HG03575 (cell line): ENCODE measurements around the gene CD209.
"Not testable (repeated sequence)": the region's sequence is repeated elsewhere in the genome, so short reads cannot be mapped to it uniquely, and the experiment has no call there.

ENCODE experiments used
- ATAC-seq: cut with Tn5 transposase; IDR thresholded peaks from one replicate; pipeline ENCODE4 v1.9.1; 2021; ENCODE audit not compliant: unreplicated experiment, insufficient number of reproducible peaks, low FRiP score; ENCODE audit errors: extremely low read depth

The CD209 gene

DNA sequence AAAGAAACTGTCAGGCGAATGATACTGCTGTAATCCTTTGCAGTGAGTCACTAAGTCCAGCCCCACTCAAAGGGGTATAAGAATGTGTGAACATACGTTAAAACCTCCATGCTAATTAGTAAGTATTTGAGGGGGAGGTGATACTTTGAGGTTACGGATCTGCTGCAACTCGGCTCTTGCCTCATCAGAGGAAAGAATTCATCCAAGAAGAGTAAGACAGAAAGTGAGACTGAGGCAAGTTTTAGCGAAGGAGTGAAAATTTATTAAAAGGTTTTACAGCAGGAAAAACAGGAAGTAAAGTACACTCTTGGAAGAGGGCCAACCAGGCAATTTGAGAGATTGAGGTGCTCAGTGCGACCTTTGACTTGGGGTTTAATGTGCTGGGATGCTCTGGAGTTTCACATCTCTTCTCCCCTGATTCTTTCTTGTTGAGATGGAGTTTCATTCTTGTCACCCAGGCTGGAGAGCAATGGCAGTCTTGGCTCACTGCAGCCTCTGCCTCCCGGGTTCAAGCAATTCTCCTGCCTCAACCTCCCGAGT, 25.5 kb upstream of the CD209 start:
- ATAC-seq = no peak

DNA sequence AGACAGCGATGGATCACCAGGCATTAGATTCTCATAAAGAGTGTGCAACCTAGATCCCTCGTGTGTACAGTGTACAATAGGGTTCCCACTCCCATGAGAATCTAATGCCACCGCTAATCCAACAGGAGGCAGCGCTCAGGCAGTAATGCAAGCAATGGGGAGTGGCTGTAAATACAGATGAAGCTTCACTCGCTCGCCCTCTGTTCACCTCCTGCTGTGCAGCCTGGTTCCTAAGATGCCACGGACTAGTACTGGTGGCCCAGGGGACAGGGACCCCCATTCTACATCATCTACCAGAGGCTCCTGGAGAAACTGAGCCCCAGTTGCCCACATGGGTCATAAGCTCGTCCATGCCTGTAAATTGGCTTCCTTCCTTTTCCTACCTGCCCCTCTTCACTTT, 23.7 kb upstream of the CD209 start:
- ATAC-seq = no peak

DNA sequence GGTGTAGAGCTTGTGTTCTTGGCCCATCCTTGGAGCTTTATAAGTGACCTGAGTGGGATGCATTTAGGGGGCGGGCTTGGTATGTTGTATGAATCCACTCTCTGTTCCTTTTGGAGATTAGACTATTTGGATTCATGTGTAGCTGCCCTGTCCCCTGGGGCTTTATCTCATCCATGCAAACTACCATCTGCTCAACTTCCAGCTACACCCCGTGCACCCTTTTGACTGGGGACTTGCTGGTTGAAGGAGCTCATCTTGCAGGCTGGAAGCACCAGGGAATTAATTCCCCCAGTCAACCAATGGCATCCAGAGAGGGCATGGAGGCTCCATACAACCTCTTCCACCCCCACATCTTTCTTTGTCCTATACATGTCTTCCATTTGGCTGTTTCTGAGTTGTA, 21.8 kb upstream of the CD209 start:
- ATAC-seq = no peak

DNA sequence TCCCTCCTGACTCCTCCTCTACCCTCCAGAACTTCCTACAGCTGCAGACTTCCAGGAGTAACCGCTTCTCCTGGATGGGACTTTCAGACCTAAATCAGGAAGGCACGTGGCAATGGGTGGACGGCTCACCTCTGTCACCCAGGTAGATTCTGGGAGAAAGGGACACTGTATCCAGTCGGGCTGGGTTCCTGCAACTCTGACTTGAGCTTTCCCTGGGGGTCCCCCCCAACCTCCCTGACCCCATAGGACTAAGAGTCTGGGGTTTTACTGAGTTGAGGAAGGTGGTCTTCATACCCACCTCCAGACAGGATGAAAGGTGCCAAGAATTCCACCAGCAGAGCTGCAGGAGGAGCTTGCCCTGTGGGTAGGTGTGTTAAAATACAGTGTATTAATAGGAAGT, 20.2 kb upstream of the CD209 start:
- ATAC-seq = no peak

DNA sequence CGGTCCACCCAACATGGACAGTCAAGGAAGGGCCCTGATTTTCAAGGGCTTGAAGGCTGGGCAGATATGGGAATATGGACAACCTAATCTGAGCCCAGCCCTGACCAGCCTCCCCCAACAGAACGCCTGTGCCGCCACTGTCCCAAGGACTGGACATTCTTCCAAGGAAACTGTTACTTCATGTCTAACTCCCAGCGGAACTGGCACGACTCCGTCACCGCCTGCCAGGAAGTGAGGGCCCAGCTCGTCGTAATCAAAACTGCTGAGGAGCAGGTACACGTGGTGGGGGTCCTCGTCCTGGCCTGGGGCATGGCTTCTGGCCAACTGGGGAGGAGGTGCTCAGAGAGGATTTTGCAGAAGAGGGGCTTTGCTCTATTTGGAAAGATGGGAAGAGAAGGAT, 19.2 kb upstream of the CD209 start:
- no peak for ATAC-seq

DNA sequence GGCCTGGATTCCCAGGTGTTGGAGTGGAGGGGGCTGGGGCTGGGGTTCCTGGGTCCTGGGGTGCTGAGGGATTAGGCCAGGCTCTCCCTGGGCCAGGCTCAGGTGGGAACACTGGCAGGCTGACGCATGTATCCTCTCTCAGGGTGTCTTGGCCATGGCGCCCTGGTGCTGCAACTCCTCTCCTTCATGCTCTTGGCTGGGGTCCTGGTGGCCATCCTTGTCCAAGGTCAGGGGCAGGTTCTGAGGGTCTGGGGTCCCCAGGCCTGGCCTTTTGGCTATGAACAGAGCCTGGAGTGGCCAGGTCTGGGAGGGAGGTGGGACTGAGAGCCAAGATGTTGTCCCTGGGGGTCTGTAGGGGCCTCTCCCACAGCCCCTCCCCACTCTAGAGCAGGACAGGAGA, 17.7 kb upstream of the CD209 start:
- ATAC-seq = not testable (repeated sequence)

DNA sequence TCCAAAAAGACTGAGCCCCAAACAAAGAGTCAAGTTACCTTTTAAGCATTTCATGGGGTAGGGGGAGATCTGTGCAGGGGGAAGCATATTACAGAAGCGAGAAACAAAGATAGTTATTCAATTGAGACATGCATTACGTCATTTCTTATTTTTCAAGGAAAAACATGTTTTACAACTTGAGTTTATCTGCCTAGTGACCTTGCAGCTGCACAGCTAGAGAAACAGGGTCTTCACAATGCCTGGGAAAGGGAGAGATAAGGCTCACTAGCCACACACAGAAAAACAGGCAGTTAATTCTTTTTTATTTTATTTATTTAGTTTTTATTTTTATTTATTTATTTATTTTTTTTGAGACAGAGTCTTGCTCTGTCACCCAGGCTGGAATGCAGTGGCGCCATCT, 16.8 kb upstream of the CD209 start:
- ATAC-seq = not testable (repeated sequence)

DNA sequence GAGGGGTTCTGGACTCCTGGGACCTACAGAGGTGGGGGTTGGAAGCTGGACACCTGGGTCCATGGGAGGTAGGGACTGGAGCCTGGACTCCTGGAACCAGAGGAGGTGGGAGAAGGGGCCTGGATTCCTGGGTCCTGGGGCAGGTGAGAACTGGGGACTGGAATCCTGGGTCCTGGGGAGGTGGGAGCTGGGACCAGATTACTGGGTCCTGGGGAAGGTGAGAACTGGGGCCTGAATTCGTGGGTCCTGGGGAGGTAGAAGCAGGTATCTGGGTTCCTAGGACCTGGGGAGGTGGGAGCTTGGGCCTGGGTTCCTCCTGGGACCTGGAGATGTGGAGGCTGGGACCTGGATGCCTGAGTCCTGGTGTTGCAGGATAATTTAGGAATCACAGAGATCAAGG, 16.4 kb upstream of the CD209 start:
- ATAC-seq = no peak

DNA sequence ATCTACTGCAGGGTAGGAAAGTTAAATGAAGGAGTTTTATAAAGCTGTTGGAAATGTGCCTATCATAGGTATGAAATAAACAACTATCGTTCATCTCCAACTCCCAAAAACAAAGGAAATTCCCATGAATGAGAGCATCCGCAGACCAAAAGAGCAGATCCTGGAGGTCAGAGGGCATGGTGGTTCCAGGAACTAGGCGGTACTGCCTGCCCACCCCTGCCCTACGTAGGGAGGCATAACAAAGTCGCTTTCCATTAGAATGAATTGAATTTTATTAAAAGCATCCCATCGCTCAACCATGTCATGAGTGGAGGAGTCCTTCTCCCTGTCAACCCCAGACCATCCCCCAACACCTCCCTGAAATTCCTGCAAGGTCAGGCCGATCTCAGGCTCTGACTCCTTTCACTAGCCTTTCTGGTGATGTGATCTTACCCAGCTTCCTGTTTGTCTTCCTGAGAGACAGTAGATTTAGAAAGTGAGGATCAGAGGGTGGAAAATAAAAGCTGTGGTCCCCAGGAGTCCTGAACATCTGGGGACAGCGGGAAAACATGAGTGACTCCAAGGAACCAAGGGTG, 15.5 kb upstream of the CD209 start, which contains the start of gene CLEC4M:
TSS of gene CLEC4M (plus strand) at position 525 of the 575 bp plus-strand sequence. CDS start at position 549, 24 bp downstream.
- no peak for ATAC-seq

DNA sequence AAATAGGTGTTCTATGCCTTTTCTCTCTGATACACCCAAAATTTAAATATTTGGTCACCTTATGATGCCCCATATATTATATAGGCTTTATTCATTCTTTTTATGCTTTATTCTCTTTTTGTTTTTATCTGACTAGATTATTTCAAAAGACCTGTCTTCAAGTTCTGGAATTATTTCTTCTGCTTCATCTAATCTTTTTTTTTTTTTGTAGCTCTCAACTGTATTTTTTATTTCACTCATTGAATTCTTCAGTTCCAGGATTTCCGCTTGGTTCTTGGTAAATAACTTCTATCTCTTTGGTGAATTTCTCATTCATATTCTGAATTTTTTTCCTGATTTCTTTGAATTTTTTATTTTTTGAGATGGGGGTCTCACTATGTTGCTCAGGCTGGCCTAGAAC, 11.8 kb upstream of the CD209 start:
- no peak for ATAC-seq

DNA sequence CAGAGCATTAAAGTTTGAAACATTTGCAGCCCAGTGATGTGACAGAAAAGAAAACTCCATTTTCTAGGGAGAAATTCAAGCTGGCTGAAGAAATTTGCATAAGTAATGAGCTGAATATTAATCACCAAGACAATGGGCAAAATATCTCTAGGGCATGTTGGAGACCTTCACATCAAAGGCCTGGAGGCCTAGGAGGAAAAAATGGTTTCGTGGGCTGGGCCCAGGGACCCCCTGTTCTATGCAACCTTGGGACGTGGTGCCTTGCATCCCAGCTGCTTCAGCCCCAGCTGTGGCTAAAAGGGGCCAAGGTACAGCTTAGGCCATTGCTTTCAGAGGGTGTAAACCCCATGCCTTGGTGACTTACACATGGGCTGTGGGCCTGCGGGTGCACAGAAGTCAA, 10.0 kb upstream of the CD209 start:
- no peak for ATAC-seq

DNA sequence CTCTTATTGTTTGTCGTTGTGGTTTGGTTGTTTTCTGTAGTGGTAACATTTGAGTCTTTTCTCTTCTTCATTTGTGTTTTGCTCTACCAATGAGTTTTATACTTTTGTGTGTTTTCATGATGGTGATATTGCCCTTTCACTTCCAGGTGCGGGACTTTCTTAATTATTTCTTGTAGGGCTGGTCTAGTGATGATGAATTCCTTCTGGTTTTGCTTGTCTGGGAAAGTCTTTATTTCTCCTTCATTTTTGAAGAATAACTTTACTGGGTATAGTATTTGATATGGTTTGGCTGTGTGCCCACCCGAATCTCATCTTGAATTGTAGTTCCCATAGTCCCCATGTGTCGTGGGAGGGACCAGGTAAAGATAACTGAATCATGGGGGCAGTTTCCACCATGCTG, 8.9 kb upstream of the CD209 start:
- no peak for ATAC-seq

DNA sequence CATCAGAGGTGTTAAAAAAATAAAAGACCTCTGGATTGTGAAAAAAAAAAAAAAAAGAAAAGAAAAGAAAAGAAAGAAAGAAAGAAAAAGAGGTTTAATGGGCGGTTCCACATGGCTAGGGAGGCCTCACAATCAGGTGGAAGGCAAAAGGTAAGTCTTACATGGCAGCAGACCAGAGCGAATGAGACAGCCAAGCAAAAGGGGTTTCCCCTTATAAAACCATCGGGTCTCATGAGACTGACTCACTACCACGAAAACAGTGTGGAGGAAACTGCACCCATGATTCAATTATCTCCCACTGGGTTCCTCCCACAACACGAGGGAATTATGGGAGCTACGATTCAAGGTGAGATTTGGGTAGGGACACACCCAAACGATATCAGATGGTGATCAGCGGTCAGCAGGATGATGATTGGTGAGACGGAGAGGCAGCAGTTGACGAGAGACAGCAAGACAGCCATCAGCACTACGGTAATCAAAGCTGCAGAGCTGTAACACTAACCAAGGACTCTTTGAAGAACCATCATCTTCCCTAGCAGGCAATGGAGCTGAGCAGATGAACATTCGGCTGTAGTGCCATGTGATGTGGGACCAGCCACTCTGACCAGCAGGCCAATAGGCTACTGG, 3.9 kb upstream of the CD209 start:
- ATAC-seq = no peak

DNA sequence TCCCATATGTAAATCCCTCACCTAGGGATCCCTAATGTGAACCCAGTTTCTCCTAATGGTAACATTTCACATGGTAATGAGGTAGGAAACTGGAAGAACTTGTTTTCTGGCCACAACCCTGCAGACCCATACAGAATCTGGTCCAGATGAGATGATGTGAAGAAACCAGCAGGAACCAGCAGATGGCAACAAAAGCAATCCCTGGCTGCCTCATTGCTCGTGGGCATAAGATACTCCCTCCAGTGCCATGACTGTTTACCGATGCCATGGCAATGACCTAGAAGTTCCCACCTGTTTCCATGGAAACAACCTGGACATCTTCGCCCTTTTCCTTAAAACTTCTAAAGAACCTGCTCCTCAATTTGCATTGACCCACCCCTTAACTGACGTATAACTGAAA, 1.4 kb upstream of the CD209 start:
- no peak for ATAC-seq

DNA sequence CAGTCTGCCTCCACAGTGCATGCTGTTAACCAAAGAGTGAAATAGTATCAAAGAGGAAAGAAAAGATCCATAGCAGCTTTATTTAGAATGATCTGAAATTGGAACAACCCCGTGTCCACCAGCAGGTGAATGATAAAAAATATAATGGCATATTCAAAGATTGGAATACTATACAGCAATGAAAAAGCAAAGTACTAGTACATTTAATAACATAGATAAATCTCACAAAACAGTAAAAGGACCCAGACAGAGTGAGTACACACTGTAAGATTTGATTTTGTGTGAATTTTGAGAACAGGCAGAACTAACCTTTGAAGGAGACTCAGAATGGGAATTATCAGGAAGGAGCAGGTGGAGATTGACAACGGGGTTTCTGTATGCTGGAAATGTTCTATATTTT, 837 bp upstream of the CD209 start:
- ATAC-seq = no peak

DNA sequence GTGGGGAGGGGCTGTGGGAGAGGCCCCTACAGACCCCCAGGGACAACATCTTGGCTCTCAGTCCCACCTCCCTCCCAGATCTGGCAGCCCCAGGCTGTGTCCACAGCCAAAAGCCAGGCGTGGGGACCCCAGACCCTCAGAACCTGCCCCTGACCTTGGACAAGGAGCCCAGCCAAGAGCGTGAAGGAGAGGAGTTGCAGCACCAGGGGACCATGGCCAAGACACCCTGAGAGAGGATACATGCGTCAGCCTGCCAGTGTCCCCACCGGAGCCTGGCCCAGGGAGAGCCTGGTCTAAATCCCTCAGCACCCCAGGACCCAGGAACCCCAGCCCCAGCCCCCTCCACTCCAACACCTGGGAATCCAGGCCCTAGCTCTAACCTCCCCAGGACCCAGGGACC, 1.0 kb downstream of the CD209 start:
- ATAC-seq = not testable (repeated sequence)

DNA sequence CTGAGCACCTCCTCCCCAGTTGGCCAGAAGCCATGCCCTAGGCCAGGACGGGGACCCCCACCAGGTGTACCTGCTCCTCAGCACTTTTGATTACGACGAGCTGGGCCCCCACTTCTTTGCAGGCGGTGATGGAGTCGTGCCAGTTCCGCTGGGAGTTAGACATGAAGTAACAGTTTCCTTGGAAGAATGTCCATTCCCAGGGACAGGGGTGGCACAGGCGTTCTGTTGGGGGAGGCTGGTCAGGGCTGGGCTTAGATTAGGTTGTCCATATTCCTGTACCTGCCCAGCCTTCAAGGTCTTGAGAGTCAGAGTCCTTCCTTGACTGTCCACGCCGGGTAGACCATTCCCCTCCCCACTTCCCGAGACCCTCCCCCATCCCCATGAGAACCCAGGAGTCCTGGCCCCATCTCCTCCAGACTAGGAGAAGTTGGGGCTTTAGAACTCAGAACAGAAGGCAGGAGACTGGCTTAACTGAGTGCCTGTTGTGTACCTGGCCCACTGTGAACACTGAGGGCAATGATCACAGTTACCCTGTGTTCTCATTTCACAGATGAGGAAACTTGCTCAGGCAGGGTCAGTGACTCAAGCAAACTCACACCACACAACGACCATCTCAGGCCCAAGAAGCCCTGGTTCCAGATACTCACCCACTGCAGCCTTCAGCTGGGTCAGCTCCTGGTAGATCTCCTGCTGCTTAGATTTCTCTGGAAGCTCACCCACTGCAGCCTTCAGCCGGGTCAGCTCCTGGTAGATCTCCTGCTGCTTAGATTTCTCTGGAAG, 2.3 kb downstream of the CD209 start:
- no peak for ATAC-seq

DNA sequence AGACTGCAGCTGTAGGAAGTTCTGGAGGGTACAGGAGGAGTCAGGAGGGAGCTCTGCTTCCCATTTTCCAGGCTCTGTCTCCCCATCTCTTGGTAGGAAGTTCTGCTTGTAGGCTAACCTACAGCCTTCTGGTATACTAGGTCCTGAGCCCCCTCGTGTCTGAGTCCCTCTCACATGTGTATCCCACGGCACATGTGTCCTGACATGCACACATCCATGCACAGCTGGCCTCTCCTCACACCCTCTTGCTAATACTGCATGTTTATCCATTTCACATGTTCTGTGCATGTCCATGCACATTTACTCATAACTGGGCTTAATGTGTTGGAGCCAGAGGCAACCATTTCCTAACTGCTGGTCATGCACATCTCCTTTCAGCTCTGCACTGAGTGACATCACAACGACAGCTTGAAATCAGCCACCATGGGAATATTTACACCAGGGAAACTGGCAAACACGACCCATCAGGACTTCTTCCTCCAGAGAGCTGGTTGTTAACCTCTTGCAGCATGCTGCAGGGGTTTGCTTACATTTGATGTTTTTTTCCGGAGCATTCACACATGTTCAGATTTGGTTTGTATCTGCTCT, 3.0 kb downstream of the CD209 start:
- no peak for ATAC-seq

DNA sequence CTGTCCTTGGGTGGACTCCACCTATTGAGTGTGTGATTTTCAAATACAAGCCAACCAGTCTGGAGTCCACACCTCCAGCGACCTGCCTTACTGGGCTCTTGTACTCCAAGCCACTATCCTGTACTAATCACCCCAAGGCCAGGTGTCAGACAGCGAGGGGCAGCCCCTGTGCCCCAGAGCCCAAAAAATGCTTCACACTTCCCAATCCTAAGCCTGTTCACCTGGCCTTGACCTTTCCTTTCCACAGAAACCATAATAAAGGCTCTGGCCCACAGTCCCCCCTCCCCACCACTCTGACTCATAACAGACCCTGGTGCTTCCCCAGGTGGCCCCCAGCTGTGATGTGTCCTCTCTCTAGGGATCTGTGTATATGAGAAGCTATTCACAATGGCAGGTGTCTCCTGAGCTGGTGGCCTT, 3.9 kb downstream of the CD209 start:
- no peak for ATAC-seq

DNA sequence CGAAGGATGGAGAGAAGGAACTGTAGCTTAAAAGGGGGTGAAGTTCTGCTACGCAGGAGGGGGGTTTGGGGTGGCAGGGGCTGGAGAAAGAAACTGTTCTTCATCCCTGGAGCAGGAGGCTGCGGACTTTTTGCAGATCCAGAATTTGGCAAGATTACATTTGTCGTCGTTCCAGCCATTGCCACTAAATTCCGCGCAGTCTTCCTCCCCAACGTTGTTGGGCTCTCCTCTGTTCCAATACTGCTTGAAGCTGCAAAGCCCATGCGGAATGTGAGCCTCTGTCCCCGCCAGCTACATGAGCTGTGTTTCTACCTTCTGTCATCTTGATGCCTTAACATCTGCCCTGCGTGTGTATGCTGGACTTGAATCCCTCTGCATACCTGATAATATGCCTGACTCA, 4.3 kb downstream of the CD209 start:
- no peak for ATAC-seq
